Measurements from ENCODE around the gene UBALD2.

UBALD2 gene

DNA sequence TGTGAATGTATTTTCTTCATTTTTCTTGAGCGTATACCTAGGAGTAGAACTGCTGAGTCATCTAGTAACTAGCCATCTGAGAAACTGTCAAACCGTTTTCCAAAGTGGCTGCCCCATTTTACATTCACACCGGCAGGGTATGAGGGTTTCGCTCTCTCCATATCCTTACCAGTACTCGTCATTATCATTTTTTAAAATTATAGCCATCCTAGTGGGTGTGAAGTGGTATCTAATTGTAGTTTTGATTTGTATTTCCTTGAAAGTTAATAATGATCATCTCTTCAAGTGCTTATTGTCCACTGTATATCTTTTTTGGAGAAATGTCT, 30.8 kb upstream of the UBALD2 start:
- Histone ChIP-seq H3K4me3 (no peak overlapping the region), H3K27ac (no peak overlapping the region), H3K9ac (ENCODE audit: insufficient read length) (no peak overlapping the region), H3K9me3 (ENCODE audit: low read depth, low read length) (no peaks in the 10 kb centered on the region), H3K36me3 (ENCODE audit: insufficient read depth, low read length) (no peaks in the 10 kb centered on the region)
- TF ChIP-seq FOXP2 (optimal IDR thresholded peaks at IDR 0.05; ENCODE audit: control extremely low read depth, extremely low read length, insufficient read depth): no peak
- no peak for TF ChIP-seq POLR2AphosphoS5 (IDR thresholded peaks at IDR 0.05; ENCODE audit: borderline replicate concordance, low read depth, low read length)
- no peak for DNase-seq (ENCODE audit: low read depth, low spot score)

DNA sequence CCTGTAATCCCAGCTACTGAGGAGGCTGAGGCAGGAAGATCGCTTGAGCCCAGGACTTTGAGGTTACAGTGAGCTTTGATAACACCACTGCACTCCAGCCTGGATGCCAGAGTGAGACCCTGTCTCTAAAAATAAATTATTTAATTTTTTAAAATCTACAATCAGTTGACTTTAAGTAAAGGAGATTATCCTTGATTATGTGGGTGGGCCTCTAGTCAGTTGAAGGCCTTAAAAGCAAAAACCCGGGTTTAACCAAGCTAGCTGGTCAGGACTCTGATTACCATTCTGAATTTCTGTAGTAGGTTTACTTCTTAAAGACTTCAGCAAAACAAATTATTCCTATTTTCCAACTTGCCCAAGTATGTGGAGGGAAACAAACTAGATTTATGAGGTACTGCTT, 29.3 kb upstream of the UBALD2 start:
- TF ChIP-seq POLR2AphosphoS5 (IDR thresholded peaks at IDR 0.05; ENCODE audit: borderline replicate concordance, low read depth, low read length): no peak
- no peak for TF ChIP-seq EZH2 (IDR thresholded peaks at IDR 0.05)
- TF ChIP-seq FOXP2 (optimal IDR thresholded peaks at IDR 0.05; ENCODE audit: control extremely low read depth, extremely low read length, insufficient read depth): no peak
- Histone ChIP-seq H3K36me3 (ENCODE audit: insufficient read depth, low read length) (no peaks in the 10 kb centered on the region), H3K27ac (no peak overlapping the region), H3K4me3 (no peak overlapping the region), H3K9me3 (ENCODE audit: low read depth, low read length) (no peaks in the 10 kb centered on the region), H3K9ac (ENCODE audit: insufficient read length) (no peak overlapping the region)
- no peak for DNase-seq (ENCODE audit: low read depth, low spot score)

DNA sequence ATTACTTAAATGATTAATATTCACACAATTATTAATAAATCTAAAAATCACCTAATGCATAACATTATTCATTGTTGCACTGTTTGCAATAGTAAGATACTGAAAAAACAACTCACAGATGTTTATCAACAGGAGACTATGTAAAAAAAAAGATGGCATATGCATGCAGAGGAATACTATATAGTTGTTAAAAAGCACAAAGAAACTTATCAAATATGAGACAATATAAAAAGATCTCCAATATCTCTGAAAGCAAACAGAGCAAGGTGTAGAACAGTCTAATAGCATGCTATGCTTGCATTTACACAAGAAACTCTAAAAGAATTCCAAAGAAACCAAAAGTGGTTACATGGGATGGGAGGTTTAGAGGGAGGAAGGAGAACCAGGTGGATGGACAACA, 28.5 kb upstream of the UBALD2 start:
- H3K27ac ChIP-seq: no peak overlapping the region
- no peak overlapping the region for H3K4me3 ChIP-seq
- no peak overlapping the region for H3K9ac ChIP-seq (ENCODE audit: insufficient read length)
- no peak for DNase-seq (ENCODE audit: low read depth, low spot score)
- no peaks in the 10 kb centered on the region for H3K9me3 ChIP-seq (ENCODE audit: low read depth, low read length)
- no peaks in the 10 kb centered on the region for H3K36me3 ChIP-seq (ENCODE audit: insufficient read depth, low read length)
- TF ChIP-seq EZH2 (IDR thresholded peaks at IDR 0.05) (no peak), FOXP2 (optimal IDR thresholded peaks at IDR 0.05; ENCODE audit: control extremely low read depth, extremely low read length, insufficient read depth) (no peak), POLR2AphosphoS5 (IDR thresholded peaks at IDR 0.05; ENCODE audit: borderline replicate concordance, low read depth, low read length) (no peak)

DNA sequence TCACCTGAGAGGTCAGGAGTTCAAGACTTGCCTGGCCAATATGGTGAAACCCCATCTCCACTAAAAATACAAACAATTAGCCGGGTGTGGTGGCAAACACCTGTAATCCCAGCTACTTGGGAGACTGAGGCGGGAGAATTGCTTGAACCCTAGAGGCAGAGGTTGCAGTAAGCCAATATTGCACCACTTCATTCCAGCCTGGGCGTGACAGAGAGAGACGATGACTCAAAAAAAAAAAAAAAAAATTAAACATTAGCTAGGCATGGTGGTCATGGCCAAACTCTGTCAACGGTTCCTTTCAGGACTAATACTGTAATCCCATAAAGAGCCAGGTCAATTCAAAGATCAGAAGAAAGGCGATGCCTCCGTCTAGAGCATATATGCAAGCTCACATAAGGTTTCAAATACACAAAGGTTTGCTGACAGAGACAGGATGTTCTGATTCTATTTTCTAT, 27.3 kb upstream of the UBALD2 start:
- Histone ChIP-seq H3K9ac (ENCODE audit: insufficient read length) (no peak overlapping the region), H3K4me3 (no peak overlapping the region), H3K9me3 (ENCODE audit: low read depth, low read length) (no peaks in the 10 kb centered on the region), H3K36me3 (ENCODE audit: insufficient read depth, low read length) (no peaks in the 10 kb centered on the region), H3K27ac (no peak overlapping the region)
- no peak for TF ChIP-seq EZH2 (IDR thresholded peaks at IDR 0.05)
- TF ChIP-seq FOXP2 (optimal IDR thresholded peaks at IDR 0.05; ENCODE audit: control extremely low read depth, extremely low read length, insufficient read depth): no peak
- TF ChIP-seq POLR2AphosphoS5 (IDR thresholded peaks at IDR 0.05; ENCODE audit: borderline replicate concordance, low read depth, low read length): no peak
- no peak for DNase-seq (ENCODE audit: low read depth, low spot score)

DNA sequence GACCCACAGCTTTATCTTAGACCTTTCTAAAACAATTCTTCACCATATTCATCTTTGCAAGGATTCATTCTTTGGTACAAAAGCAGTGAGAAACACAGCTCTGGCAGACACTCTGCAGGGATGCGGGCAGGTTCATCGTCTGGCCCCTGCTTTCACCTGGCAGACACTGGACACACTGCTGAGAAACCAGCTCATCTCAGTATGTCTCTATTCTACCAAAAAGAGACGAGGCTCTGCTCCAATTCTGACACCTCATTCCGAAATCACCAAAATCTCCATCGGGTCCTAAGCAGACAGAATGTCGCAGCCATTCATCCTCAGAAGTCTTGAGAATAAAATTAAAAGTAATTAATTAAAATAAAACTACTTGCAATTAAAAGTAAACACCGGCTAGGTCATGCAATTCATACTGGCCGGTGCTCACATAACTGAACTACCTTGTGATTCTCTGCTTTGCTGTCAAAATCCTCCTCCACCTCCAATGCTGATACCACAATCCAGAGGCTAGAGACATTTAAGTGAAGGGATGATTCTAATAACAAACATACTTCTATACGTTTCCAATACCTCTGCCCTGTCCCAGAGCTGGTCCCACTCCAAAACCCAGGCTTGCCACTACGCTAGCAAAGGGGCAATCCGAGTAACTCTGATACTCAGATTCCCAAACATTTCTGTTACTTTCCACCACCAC, 26.2 kb upstream of the UBALD2 start:
- Histone ChIP-seq H3K4me3 (peak overlapping the region; percentile 73), H3K9ac (ENCODE audit: insufficient read length) (no peak overlapping the region), H3K9me3 (ENCODE audit: low read depth, low read length) (no peaks in the 10 kb centered on the region), H3K36me3 (ENCODE audit: insufficient read depth, low read length) (no peaks in the 10 kb centered on the region), H3K27ac (no peak overlapping the region)
- DNase-seq (ENCODE audit: low read depth, low spot score): no peak
- TF ChIP-seq FOXP2 (optimal IDR thresholded peaks at IDR 0.05; ENCODE audit: control extremely low read depth, extremely low read length, insufficient read depth): no peak
- no peak for TF ChIP-seq POLR2AphosphoS5 (IDR thresholded peaks at IDR 0.05; ENCODE audit: borderline replicate concordance, low read depth, low read length)
- TF ChIP-seq EZH2 (IDR thresholded peaks at IDR 0.05): no peak

DNA sequence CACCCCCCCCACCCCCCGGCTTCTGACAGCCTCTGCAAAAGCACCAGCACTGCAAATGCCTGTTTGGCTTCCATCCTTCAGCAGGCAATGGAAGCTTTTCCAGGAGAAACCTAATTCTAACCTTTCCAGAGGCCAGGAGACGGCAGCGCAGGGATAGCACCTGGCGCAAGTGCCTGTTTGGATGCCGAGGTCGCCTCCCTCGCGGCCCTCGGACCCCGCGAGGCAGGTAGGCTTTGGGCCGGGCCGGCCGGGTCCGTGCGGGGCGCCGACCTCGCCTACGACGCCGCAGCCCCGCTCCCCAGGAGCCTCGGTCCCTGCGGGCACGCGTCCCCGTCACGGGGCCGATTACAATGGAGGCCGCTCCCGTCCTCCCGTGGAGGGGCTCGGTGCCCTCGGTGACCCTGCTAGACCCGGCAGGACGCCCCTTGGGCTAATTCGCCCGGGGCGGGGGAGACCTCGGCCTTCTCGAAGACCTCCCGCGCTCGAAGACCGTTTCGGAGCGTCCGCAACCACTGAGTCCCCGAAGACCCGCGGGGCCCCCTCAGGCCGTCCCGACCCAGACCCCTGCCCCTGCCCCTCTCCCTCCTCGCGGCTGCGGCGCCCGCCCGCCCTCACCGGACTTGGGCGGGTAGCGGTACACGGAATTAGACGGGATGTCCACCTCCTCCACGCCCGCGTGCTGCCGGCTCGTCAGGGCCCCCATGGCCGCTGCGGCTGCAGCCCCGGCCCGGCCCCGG, 25.4 kb upstream of the UBALD2 start:
- Histone ChIP-seq H3K9me3 (ENCODE audit: low read depth, low read length) (no peaks in the 10 kb centered on the region), H3K36me3 (ENCODE audit: insufficient read depth, low read length) (no peaks in the 10 kb centered on the region), H3K27ac (no peak overlapping the region), H3K9ac (ENCODE audit: insufficient read length) (no peak overlapping the region), H3K4me3 (peak overlapping the region; percentile 73)
- TF ChIP-seq FOXP2 (optimal IDR thresholded peaks at IDR 0.05; ENCODE audit: control extremely low read depth, extremely low read length, insufficient read depth) (no peak), POLR2AphosphoS5 (IDR thresholded peaks at IDR 0.05; ENCODE audit: borderline replicate concordance, low read depth, low read length) (no peak), EZH2 (IDR thresholded peaks at IDR 0.05) (no peak)
- no peak for DNase-seq (ENCODE audit: low read depth, low spot score)

DNA sequence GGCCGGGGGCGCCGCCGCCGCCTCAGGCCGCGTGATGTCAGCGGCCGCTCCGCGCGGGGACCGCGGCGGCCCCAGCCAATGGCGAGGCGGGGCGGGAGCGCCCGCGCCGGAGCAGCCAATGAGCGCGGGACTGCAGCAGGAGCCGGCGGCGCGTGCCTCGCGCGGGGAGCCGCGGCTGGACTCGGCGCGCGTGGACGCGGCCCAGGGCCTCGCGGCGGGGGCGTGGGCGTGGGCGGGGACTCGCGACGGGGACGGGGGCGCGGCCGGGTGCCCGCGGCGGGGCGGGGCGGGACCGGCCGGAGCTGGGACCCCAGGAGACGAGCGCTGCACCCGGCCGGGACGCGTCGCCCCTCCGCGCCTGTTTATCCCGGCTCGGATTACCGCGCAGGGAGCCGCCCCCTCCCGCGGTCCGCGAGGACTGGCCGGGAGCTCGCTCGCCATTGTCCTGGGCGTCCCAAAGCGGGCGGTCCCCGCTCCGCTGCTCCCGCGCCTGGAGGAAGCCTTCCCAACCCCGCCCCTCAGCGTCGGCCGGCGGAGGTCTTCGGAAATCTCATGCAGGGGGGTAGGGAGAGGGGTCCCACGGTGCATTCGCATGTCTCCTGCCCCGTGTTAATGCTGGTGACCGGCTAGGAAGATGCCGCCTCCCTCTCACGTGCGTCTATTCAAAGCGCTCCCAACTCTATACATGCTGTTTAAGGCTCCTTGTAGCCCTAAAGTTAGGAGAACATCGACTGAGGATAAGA, 24.5 kb upstream of the UBALD2 start, which contains the start of gene RNF157:
TSS of gene RNF157 (minus strand) at position 33 of the 743 bp plus-strand sequence. CDS start 253 bp downstream, outside the sequence.
- no peak within 1 kb of the TSS for H3K27ac ChIP-seq
- no peak for DNase-seq (ENCODE audit: low read depth, low spot score)
- peak within 1 kb of the TSS; percentile 79 for H3K4me3 ChIP-seq
- TF ChIP-seq POLR2AphosphoS5 (IDR thresholded peaks at IDR 0.05; ENCODE audit: borderline replicate concordance, low read depth, low read length) (no peak), EZH2 (IDR thresholded peaks at IDR 0.05) (no peak), FOXP2 (optimal IDR thresholded peaks at IDR 0.05; ENCODE audit: control extremely low read depth, extremely low read length, insufficient read depth) (no peak)
- H3K9ac ChIP-seq (ENCODE audit: insufficient read length): peak within 1 kb of the TSS; percentile 45
- no peaks in the 10 kb centered on the region for H3K36me3 ChIP-seq (ENCODE audit: insufficient read depth, low read length)
- no peaks in the 10 kb centered on the region for H3K9me3 ChIP-seq (ENCODE audit: low read depth, low read length)

DNA sequence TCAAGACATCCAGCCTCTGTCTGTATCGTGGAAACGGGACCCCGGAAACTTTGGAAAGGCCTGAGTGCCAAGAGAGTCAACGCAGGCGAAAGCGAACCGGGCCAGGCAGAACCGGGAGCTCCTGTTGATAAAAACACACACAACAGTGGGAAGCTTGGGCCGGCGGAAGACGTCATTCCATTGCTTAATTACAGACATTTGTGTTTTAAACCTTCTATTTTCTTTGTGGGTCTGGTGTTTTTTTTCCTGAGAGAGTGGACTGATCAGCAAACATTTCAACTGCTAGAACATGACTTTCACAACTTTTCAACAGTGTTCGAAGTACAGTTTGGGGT, 24.0 kb upstream of the UBALD2 start:
- TF ChIP-seq FOXP2 (optimal IDR thresholded peaks at IDR 0.05; ENCODE audit: control extremely low read depth, extremely low read length, insufficient read depth) (no peak), EZH2 (IDR thresholded peaks at IDR 0.05) (no peak)
- Histone ChIP-seq H3K9me3 (ENCODE audit: low read depth, low read length) (no peaks in the 10 kb centered on the region), H3K4me3 (peak overlapping the region; percentile 79), H3K36me3 (ENCODE audit: insufficient read depth, low read length) (no peaks in the 10 kb centered on the region), H3K27ac (no peak overlapping the region), H3K9ac (ENCODE audit: insufficient read length) (peak overlapping the region; percentile 45)
- DNase-seq (ENCODE audit: low read depth, low spot score): no peak
